OCI-LY7 (cell line): Measurements from ENCODE around the gene NCEH1. TPM values are rescaled to one million over a fixed set of nuclear protein-coding genes. Genes with fewer than 3 reads are reported as not detected.
A peak's percentile ranks its signal among the peaks of the same experiment; 100 is the strongest.

Source experiments
- BruUV-seq: library from RNA; stranded (reverse); fragments of 400-500 nt; replicated peaks from 2 replicates; lab custom pipeline; 2021; lab: Mats Ljungman, UMichigan
- CTCF ChIA-PET: fragments of 300-600 bp; sonication (Branson Sonifier 250); formaldehyde crosslinking; loops from one replicate; lab custom pipeline; 2022; ENCODE audit warnings: antibody characterized with exemption; ENCODE audit not compliant: unreplicated experiment; lab: Charles Lee
- POLR2A ChIA-PET: fragments of 300-600 bp; sonication (Branson Sonifier 250); formaldehyde crosslinking; loops from one replicate; lab custom pipeline; 2022; ENCODE audit warnings: antibody characterized with exemption; lab: Charles Lee
- DNase-seq: peaks from one replicate; pipeline ENCODE4 v3.0.0-alpha.2; 2015; ENCODE audit warnings: low spot score
- H2AFZ ChIP-seq: fragments of 200-600 bp; sonication (generic), shearing (Covaris generic); 2 replicates; pipeline ENCODE4 v1.6.1; 2014; ENCODE audit warnings: mild to moderate bottlenecking, antibody characterized with exemption, low read length, moderate library complexity
- H3K27ac ChIP-seq: fragments of 200-600 bp; sonication (generic); 2 replicates; pipeline ENCODE4 v1.5.1; 2014; ENCODE audit warnings: mixed run types, low read depth, mild to moderate bottlenecking, moderate library complexity, low read length, inconsistent platforms; ENCODE audit not compliant: poor library complexity, severe bottlenecking
- H3K36me3 ChIP-seq: fragments of 200-600 bp; sonication (generic); 2 replicates; pipeline ENCODE4 v1.6.1; 2014; ENCODE audit warnings: mild to moderate bottlenecking, antibody characterized with exemption, low read length, moderate library complexity, mixed read lengths; ENCODE audit not compliant: insufficient read depth
- H3K4me1 ChIP-seq: fragments of 200-600 bp; sonication (generic); 2 replicates; pipeline ENCODE4 v1.5.1; 2014; ENCODE audit warnings: mild to moderate bottlenecking, low read length; ENCODE audit not compliant: insufficient read depth, poor library complexity, severe bottlenecking
- H3K4me2 ChIP-seq: fragments of 200-600 bp; sonication (generic); 2 replicates; pipeline ENCODE4 v1.6.1; 2014; ENCODE audit warnings: mild to moderate bottlenecking, low read length
- H3K4me3 ChIP-seq: fragments of 200-600 bp; sonication (generic); 2 replicates; pipeline ENCODE4 v1.5.1; 2014; ENCODE audit warnings: mild to moderate bottlenecking, low read depth, low read length; ENCODE audit not compliant: poor library complexity, severe bottlenecking
- H3K79me2 ChIP-seq: fragments of 200-600 bp; sonication (generic); 2 replicates; pipeline ENCODE4 v1.6.1; 2016; ENCODE audit warnings: low read depth, mild to moderate bottlenecking, low read length, moderate library complexity, mixed read lengths; ENCODE audit not compliant: insufficient read depth
- H3K9me2 ChIP-seq: fragments of 200-600 bp; sonication (generic); 2 replicates; pipeline ENCODE4 v1.6.1; 2016; ENCODE audit warnings: mild to moderate bottlenecking, low read length, mixed read lengths; ENCODE audit not compliant: insufficient read depth
- H3K9me3 ChIP-seq: fragments of 200-600 bp; sonication (generic); 2 replicates; pipeline ENCODE4 v1.6.1; 2014; ENCODE audit warnings: mild to moderate bottlenecking, mixed run types, low read length, mixed read lengths
- H4K20me1 ChIP-seq: fragments of 200-600 bp; sonication (generic); 2 replicates; pipeline ENCODE4 v1.6.1; 2014; ENCODE audit warnings: mild to moderate bottlenecking, antibody characterized with exemption, low read length, moderate library complexity, mixed read lengths; ENCODE audit not compliant: insufficient read depth
- EZH2phosphoT487 ChIP-seq: fragments of 200-600 bp; sonication (generic); IDR thresholded peaks from 2 replicates; pipeline ENCODE4 v1.6.1; 2018; ENCODE audit warnings: low read depth, borderline replicate concordance, mild to moderate bottlenecking, mixed run types, antibody characterized with exemption, low read length, moderate library complexity, mixed read lengths
- intact Hi-C: fragments of 100-400 bp; cut with micrococcal nuclease; formaldehyde crosslinking; loops from one replicate; pipeline ENCODE4 v1.10.0; 2022; ENCODE audit not compliant: unreplicated experiment
- total RNA-seq, 2 experiments: library from RNA; depleted of rRNA in 1 of 2; stranded (reverse); fragments of >200 nt in 1 of 2; shearing (Covaris generic) in 1 of 2; gene quantifications; 2 replicates each; pipeline ENCODE4 v1.2.3, GENCODE V29; 2014 to 2022
- TF ChIP-seq, protein P1 (sequence below): fragments of 200-600 bp; sonication (generic); conservative IDR thresholded peaks from 2 replicates; pipeline ENCODE4 v1.5.1; 2014; ENCODE audit warnings: mild to moderate bottlenecking, antibody characterized with exemption, low read length, moderate library complexity, mixed read lengths

The NCEH1 gene
- total RNA-seq, 2 experiments from 2014 or later = 2.7 to 8.2 TPM

DNA sequence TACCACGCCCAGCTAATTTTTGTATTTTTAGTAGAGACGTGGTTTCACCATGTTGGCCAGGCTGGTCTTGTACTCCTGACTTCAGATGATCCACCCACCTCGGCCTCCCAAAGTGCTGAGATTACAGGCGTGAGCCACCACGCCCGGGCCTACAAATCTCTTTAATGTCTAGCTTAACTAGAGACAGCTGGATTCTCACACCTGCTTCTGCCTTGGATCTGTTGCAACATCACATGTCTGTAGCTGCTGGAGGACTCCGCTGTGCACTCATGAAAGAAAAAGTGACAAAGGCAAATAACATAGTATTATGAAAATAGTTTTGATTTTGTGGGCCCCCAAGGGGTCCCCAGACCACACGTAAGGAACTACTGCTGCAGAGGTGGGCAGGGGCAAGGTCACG lies 85.9 kb downstream of the NCEH1 start:
- no peak overlapping the region for H3K27ac ChIP-seq
- H3K79me2 ChIP-seq = no peaks in the 10 kb centered on the region
- ChIA-PET CTCF (no interaction called here), POLR2A (no interaction called here)
- H3K9me3 ChIP-seq = no peaks in the 10 kb centered on the region
- H3K9me2 ChIP-seq = no peaks in the 10 kb centered on the region
- intact Hi-C loops = no loop called here
- no peak overlapping the region for H3K4me3 ChIP-seq
- no peak overlapping the region for H3K4me2 ChIP-seq
- no peaks in the 10 kb centered on the region for H3K4me1 ChIP-seq
- BruUV-seq = no TSS peak
- no peak overlapping the region for H2AFZ ChIP-seq
- no peaks in the 10 kb centered on the region for H4K20me1 ChIP-seq
- no peak for DNase-seq
- TF ChIP-seq, protein P1, sequence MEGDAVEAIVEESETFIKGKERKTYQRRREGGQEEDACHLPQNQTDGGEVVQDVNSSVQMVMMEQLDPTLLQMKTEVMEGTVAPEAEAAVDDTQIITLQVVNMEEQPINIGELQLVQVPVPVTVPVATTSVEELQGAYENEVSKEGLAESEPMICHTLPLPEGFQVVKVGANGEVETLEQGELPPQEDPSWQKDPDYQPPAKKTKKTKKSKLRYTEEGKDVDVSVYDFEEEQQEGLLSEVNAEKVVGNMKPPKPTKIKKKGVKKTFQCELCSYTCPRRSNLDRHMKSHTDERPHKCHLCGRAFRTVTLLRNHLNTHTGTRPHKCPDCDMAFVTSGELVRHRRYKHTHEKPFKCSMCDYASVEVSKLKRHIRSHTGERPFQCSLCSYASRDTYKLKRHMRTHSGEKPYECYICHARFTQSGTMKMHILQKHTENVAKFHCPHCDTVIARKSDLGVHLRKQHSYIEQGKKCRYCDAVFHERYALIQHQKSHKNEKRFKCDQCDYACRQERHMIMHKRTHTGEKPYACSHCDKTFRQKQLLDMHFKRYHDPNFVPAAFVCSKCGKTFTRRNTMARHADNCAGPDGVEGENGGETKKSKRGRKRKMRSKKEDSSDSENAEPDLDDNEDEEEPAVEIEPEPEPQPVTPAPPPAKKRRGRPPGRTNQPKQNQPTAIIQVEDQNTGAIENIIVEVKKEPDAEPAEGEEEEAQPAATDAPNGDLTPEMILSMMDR = no peak
- no peak for TF ChIP-seq EZH2phosphoT487
- no peaks in the 10 kb centered on the region for H3K36me3 ChIP-seq

DNA sequence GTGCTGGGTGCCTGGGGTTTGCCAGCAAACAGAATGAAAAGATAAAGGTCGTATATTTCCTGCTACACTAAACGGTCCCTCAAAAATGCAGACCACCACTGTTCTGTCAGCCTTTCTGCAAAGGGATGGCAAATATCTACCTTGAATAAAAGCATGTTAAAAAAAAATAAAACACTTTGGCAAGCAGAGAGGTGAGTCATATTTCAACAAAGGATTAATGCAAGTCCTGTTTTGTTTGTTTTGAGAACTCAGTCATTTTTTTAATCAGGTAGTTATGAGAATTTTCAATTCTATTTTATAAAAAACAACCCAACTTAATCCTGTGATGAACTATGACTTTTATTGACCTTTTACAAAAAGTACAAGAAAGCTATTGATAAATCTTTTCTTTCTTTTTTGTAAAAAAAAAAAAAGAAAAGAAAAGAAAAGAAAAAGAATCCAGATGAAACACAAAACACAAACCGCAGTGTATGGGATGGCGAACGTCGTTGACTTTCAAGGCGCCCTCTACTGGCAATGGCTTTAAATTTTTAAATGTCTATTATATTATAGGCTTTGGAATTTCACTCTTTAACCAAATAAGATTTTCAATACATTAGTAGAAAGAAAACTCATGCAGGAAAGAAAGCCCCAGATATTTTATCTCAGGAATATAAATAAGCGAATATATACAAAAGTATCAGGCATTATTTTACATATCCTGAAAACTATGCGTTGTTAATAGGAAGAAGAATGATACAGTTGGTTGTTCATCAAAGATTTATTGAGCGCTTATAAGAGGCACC lies 87.8 kb downstream of the NCEH1 start:
- POLR2A ChIA-PET = interaction anchor here (0.6 to 1.1 kb wide), 6 partner anchors 12 to 1360 kb away, joined by 3 to 5 read pairs (median 3); no protein-coding TSS in a partner anchor
- no TSS peak for BruUV-seq
- DNase-seq = peak; percentile 29
- Histone ChIP-seq H3K4me2 (no peak overlapping the region), H3K36me3 (no peaks in the 10 kb centered on the region), H3K27ac (no peak overlapping the region), H4K20me1 (no peaks in the 10 kb centered on the region), H3K4me1 (no peaks in the 10 kb centered on the region), H3K9me3 (no peaks in the 10 kb centered on the region), H3K79me2 (no peaks in the 10 kb centered on the region), H3K4me3 (no peak overlapping the region), H3K9me2 (no peaks in the 10 kb centered on the region), H2AFZ (no peak overlapping the region)
- CTCF ChIA-PET = no interaction called here
- intact Hi-C loops = no loop called here
- TF ChIP-seq, protein P1 = peak; percentile 92
- TF ChIP-seq EZH2phosphoT487 = no peak

DNA sequence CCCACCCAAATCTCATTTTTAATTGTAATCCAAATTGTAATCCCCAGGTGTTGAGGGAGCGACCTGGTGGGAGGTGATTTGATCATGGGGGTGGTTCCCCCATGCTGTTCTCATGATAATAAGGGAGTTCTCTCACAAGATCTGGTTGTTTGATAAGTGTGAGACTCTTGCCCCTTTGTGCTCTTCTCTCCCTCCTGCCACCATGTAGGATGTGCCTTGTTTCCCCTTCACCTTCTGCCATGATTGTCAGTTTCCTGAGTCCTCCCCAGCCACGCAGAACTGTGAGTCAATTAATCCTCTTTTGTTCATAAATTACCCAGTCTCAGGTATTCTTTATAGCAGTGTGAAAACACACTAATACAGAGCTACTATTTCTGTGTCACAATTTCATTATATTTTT lies 88.7 kb downstream of the NCEH1 start:
- no peak for DNase-seq
- Histone ChIP-seq H3K36me3 (no peaks in the 10 kb centered on the region), H3K4me1 (no peaks in the 10 kb centered on the region), H3K27ac (no peak overlapping the region), H3K9me3 (no peaks in the 10 kb centered on the region), H3K4me2 (no peak overlapping the region), H2AFZ (no peak overlapping the region), H4K20me1 (no peaks in the 10 kb centered on the region), H3K9me2 (no peaks in the 10 kb centered on the region), H3K4me3 (no peak overlapping the region), H3K79me2 (no peaks in the 10 kb centered on the region)
- no TSS peak for BruUV-seq
- ChIA-PET POLR2A (interaction anchor here (0.6 to 1.1 kb wide), 4 partner anchors 20 to 1565 kb away, joined by 3 to 4 read pairs (median 3); no protein-coding TSS in a partner anchor), CTCF (no interaction called here)
- intact Hi-C loops = no loop called here
- TF ChIP-seq, protein P1 = no peak
- no peak for TF ChIP-seq EZH2phosphoT487
